Activated CD4-positive, alpha-beta T cell treated with anti-CD3 and anti-CD28 coated beads, Interleukin-10, Interleukin-2, amounts not matched to agents 100 ng/mL and 50 ng/mL, durations not matched to agents 16 hours and 8 hours (primary cell): Measurements from ENCODE around the gene MEGF8.

Experiments used
- DNase-seq: peaks from one replicate; pipeline ENCODE4 v3.0.0-alpha.2; 2020

The MEGF8 gene

DNA sequence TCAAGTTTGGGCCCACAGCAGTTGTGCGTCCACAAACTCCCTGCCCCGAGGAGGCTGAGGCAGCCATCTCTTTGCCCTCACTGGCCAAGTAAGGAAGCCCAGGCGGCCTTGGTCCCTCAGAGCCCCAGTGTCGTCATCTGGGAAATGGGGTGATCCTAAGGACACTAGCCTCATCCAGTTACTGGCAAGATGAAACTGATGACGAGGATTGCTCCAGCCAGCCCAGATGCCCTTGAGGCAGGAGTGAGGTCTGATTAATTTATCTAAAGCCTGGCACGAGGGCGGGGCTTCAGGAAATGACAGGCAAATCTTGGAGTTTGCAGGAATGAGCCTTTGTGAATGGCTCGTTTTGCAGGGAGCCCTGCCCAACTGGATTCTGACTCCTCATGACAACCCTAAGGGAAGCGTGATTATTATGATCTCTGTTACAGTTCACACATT is 96.2 kb downstream of the MEGF8 start:
- no peak for DNase-seq

- DNase-seq = no peak
Observed at GRCh38 chr19:42422092-42422900, 96.9 kb downstream of the MEGF8 start.

- DNase-seq = peak; percentile 56
Observed at GRCh38 chr19:42422901-42423461, 97.5 kb downstream of the MEGF8 start.

DNA sequence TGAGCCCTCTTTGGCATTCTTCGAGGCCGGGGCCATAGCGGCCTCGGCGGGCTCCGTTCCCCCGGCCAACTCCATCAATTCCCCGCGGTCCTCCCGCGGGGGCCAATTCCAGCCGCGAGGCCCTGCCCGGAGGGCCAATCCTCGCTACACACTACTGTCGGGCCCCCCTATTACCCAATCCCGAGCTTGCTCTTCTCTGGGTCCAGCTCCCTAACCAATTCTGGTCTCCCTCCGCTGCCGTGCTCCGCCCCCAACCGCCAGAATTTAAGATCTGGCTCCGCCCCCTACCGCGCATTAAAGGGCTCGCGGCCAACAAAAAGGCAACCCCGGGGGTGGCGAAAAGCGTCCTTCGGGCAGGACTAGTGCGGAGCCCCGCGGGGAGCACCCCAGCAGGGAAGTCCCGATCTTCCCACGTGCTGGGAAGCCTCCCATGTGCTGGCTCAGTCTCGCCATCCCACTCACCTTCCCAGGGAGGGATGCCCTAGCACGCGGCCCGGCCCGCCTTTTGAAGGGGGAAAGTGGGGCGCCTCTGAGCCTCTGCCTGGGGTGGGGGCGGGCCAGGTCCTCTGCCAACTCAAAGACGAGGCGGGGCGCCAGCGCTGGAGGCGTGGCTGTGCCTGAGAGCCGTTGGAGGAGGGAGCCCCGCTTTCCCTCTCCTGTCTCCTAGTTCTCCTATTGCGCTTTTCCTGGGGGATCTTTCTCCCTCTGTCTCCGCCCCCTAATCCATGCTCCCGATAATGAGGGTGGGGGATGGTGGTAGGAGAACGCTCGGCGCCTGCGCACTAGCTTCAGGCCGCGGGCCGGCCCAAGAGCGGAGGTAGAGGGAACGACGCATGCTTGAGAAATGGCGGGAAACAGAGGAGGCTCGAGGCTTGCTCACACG is 98.3 kb downstream of the MEGF8 start:
- peak; percentile 94 for DNase-seq

DNA sequence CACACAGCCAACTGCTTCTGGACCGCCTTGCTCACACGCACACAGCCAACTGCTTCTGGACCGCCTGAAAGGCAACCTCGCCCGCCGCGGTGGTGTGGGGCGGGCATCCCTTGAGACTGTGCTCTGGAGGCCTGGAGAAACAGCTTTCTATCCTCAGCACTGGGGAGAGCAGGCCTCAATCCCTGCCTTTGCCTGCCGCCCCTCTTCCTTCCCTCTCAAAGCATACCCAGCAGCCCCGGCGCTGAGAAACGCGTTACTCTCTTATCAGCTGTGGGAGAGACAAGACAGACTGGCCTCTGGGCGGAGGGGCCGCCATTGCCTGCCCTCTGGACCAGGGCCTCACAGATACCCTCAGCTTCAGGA is 98.9 kb downstream of the MEGF8 start:
- no peak for DNase-seq

- no peak for DNase-seq
Observed at GRCh38 chr19:42424712-42425131, 99.3 kb downstream of the MEGF8 start.

- no peak for DNase-seq
Observed at GRCh38 chr19:42426643-42427042, 101.2 kb downstream of the MEGF8 start.

- no peak for DNase-seq
Observed at GRCh38 chr19:42427313-42427712, 101.9 kb downstream of the MEGF8 start, which contains the start of gene LIPE. LIPE (minus strand) TSS chr19:42427388; CDS start chr19:42427149, 239 bp downstream.
